Lung (tissue), 12 donors: ENCODE results near the gene CABLES2. TPM values are rescaled to one million over a fixed set of nuclear protein-coding genes. Genes with fewer than 3 reads are reported as not detected.

ENCODE experiments used
- ATAC-seq: fragments of 200-7000 bp; cut with Tn5 transposase; one replicate; pipeline ENCODE4 v1.9.1; 2020; ENCODE audit warnings: moderate number of reproducible peaks; ENCODE audit not compliant: insufficient read depth, low FRiP score
- DNase-seq, 3 donors: peaks; one replicate each; pipeline ENCODE4 v3.0.0-alpha.2; 2013 to 2017
- H3K27ac ChIP-seq, 2 donors: one replicate each; pipeline ENCODE4 v1.5.1; 2013; ENCODE audit warnings: mild to moderate bottlenecking in 2 of 2, moderate library complexity in 2 of 2, control low read depth in 1 of 2, inconsistent platforms in 1 of 2, low read depth in 1 of 2, low read length in 1 of 2
- H3K27me3 ChIP-seq, 3 donors: one replicate each; pipeline ENCODE4 v1.5.1; 2013; ENCODE audit warnings: low read length in 2 of 3; ENCODE audit not compliant: control insufficient read depth in 3 of 3, insufficient read depth in 3 of 3
- H3K36me3 ChIP-seq, 4 donors: one replicate each; pipeline ENCODE4 v1.5.1; 2013; ENCODE audit warnings: low read length in 4 of 4, mild to moderate bottlenecking in 1 of 4, moderate library complexity in 1 of 4; ENCODE audit not compliant: control insufficient read depth in 4 of 4, insufficient read depth in 4 of 4
- H3K4me1 ChIP-seq, 5 donors: one replicate each; pipeline ENCODE4 v1.5.1; 2013; ENCODE audit warnings: low read length in 5 of 5, mild to moderate bottlenecking in 2 of 5, moderate library complexity in 1 of 5; ENCODE audit not compliant: control insufficient read depth in 5 of 5, insufficient read depth in 5 of 5
- H3K4me3 ChIP-seq: one replicate; pipeline ENCODE4 v1.5.1; 2013; ENCODE audit warnings: mild to moderate bottlenecking, control low read depth, moderate library complexity
- H3K9ac ChIP-seq, 2 donors: one replicate each; pipeline ENCODE4 v1.5.1; 2013; ENCODE audit warnings: low read length in 2 of 2, control low read depth in 1 of 2; ENCODE audit not compliant: insufficient read depth in 1 of 2
- H3K9me3 ChIP-seq, 4 donors: one replicate each; pipeline ENCODE4 v1.5.1; 2013; ENCODE audit warnings: low read length in 3 of 4, mild to moderate bottlenecking in 1 of 4, moderate library complexity in 1 of 4; ENCODE audit not compliant: control insufficient read depth in 4 of 4, insufficient read depth in 3 of 4
- CTCF ChIP-seq: IDR thresholded peaks from 2 replicates; pipeline ENCODE4 v1.5.1; 2012; ENCODE audit warnings: mild to moderate bottlenecking; ENCODE audit errors: control extremely low read depth, extremely low read depth
- WGBS, 2 donors: extraction: QIAGEN DNeasy Blood & Tissue Kit; methylation state at CpG; one replicate each; pipeline ENCODE4 v1.1.7; 2013; 5-methylcytosine and 5-hydroxymethylcytosine counted together
- polyA plus RNA-seq, 2 donors: library from polyadenylated mRNA; stranded (reverse); fragments of 200-250 nt; gene quantifications; one replicate each; pipeline ENCODE4 v1.2.1, GENCODE V29; 2013
- total RNA-seq, 2 donors: library from RNA; depleted of rRNA in 1 of 2; stranded (reverse); fragments of >200 nt in 1 of 2; gene quantifications; one replicate each; pipeline ENCODE4 v1.2.1, GENCODE V29; 2014 to 2021
- donor health status: control.
- donor health status: control.
- donor health status: Bipolar disorder and iron deficiency.
- donor health status: healthy.
- donor health status: DM: yes; HTN: yes; CAD: no.

CABLES2 gene
- total and polyA plus RNA-seq, 4 donors, result 1.9 to 4.4 (median 3.6) TPM

GRCh38 chr20:62357187-62357667 is 49.9 kb downstream of the CABLES2 start:
- Histone ChIP-seq H3K27ac (peak overlapping the region; percentile 87 to 91), H3K4me1 (peaks cover 13 to 68% (median 54%) of the 10 kb centered on the region in 5 donors), H3K27me3 (no peaks in the 10 kb centered on the region), H3K9ac (no peak overlapping the region), H3K36me3 (peaks cover 0 to 17% (median 0%) of the 10 kb centered on the region in 4 donors), H3K9me3 (no peaks in the 10 kb centered on the region), H3K4me3 (no peak overlapping the region)
- ATAC-seq, result no peak
- 24 to 49% methylated on average over 24 to 25 of the region's 25 CpGs for WGBS, 2 donors
- no peak for TF ChIP-seq CTCF
- DNase-seq, result peak in 2 of 3 donors; percentile 46 to 71

GRCh38 chr20:62356589-62357186 is 50.4 kb downstream of the CABLES2 start:
- no peaks in the 10 kb centered on the region for H3K9me3 ChIP-seq
- H3K27ac ChIP-seq, result peak overlapping the region; percentile 87 to 91
- H3K4me1 ChIP-seq, result peaks cover 13 to 62% (median 49%) of the 10 kb centered on the region in 5 donors
- peak in 1 of 3 donors; percentile 19 for DNase-seq
- no peak for ATAC-seq
- peaks cover 0 to 21% (median under 1%) of the 10 kb centered on the region in 4 donors for H3K36me3 ChIP-seq
- 56 to 64% methylated on average over 17 of the region's 17 CpGs for WGBS, 2 donors
- no peak for TF ChIP-seq CTCF
- H3K4me3 ChIP-seq, result no peak overlapping the region
- H3K9ac ChIP-seq, result no peak overlapping the region
- no peaks in the 10 kb centered on the region for H3K27me3 ChIP-seq

- TF ChIP-seq CTCF, result no peak
- H3K36me3 ChIP-seq, result peaks cover 0 to 27% (median 3%) of the 10 kb centered on the region in 4 donors
- DNase-seq (peak in 2 of 3 donors; percentile 62 to 80), ATAC-seq (no peak)
- peaks cover 13 to 56% (median 45%) of the 10 kb centered on the region in 5 donors for H3K4me1 ChIP-seq
- peak overlapping the region; percentile 87 to 91 for H3K27ac ChIP-seq
- H3K9me3 ChIP-seq, result no peaks in the 10 kb centered on the region
- WGBS, 2 donors, result 47 to 61% methylated on average over 29 of the region's 29 CpGs
- H3K9ac ChIP-seq, result no peak overlapping the region
- no peak overlapping the region for H3K4me3 ChIP-seq
- H3K27me3 ChIP-seq, result no peaks in the 10 kb centered on the region
Measured at GRCh38 chr20:62355878-62356588, 51.1 kb downstream of the CABLES2 start.
